CD4-positive, alpha-beta memory T cell (primary cell): ENCODE results near the gene AMBP. TPM values are rescaled to one million over a fixed set of nuclear protein-coding genes. Genes with fewer than 3 reads are reported as not detected.
A peak's percentile ranks its signal among the peaks of the same experiment; 100 is the strongest.

Experiments
- CTCF ChIA-PET: fragments of 350-600 bp; sonication (Branson Sonifier 250); formaldehyde crosslinking; loops from one replicate; lab custom pipeline; 2021; ENCODE audit warnings: inconsistent platforms; ENCODE audit not compliant: partially characterized antibody; lab: Charles Lee
- POLR2A ChIA-PET: fragments of 350-600 bp; sonication (Branson Sonifier 250); formaldehyde crosslinking; loops from one replicate; lab custom pipeline; 2021; ENCODE audit not compliant: partially characterized antibody; lab: Charles Lee
- DNase-seq, 5 donors: peaks; one replicate each; pipeline versions ENCODE4 v3.0.0 to v3.0.0-alpha.2; 2020 to 2022; ENCODE audit warnings: mixed read lengths in 1 of 5
- H3K27ac ChIP-seq: one replicate; pipeline ENCODE4 v1.7.0; 2013; ENCODE audit warnings: low read depth, low read length
- H3K27me3 ChIP-seq: 2 replicates; pipeline ENCODE4 v1.7.0; 2013; ENCODE audit warnings: mild to moderate bottlenecking, low read length, moderate library complexity; ENCODE audit not compliant: insufficient read depth
- H3K36me3 ChIP-seq: 2 replicates; pipeline ENCODE4 v1.7.0; 2013; ENCODE audit warnings: mild to moderate bottlenecking, low read length, moderate library complexity; ENCODE audit not compliant: insufficient read depth
- H3K4me1 ChIP-seq: 2 replicates; pipeline ENCODE4 v1.7.0; 2013; ENCODE audit warnings: mild to moderate bottlenecking, low read length, moderate library complexity; ENCODE audit not compliant: insufficient read depth
- H3K4me3 ChIP-seq, 2 donors: one replicate each; pipeline ENCODE4 v1.7.0; 2013; ENCODE audit warnings: low read length in 2 of 2, mild to moderate bottlenecking in 1 of 2
- H3K9me3 ChIP-seq, 2 donors: one replicate each; pipeline ENCODE4 v1.7.0; 2013; ENCODE audit warnings: low read length in 2 of 2, control low read depth in 1 of 2; ENCODE audit not compliant: control insufficient read depth in 1 of 2
- H3K27ac Mint-ChIP-seq, 7 donors: one replicate each; pipeline ENCODE4 v1.8.0; 2020 to 2021; ENCODE audit warnings: mixed read lengths in 7 of 7, mild to moderate bottlenecking in 6 of 7, inconsistent platforms in 3 of 7, moderate library complexity in 3 of 7
- H3K27me3 Mint-ChIP-seq, 2 donors: one replicate each; pipeline ENCODE4 v1.8.0; 2020 to 2021; ENCODE audit warnings: mixed read lengths in 2 of 2
- H3K36me3 Mint-ChIP-seq, 2 donors: one replicate each; pipeline ENCODE4 v1.8.0; 2020 to 2021; ENCODE audit warnings: mixed read lengths in 2 of 2, inconsistent platforms in 1 of 2, mild to moderate bottlenecking in 1 of 2
- H3K4me1 Mint-ChIP-seq, 4 donors: one replicate each; pipeline ENCODE4 v1.8.0; 2020 to 2021; ENCODE audit warnings: mixed read lengths in 4 of 4, mild to moderate bottlenecking in 1 of 4
- H3K4me3 Mint-ChIP-seq, 8 donors: one replicate each; pipeline ENCODE4 v1.8.0; 2020 to 2021; ENCODE audit warnings: mixed read lengths in 8 of 8, mild to moderate bottlenecking in 7 of 8, moderate library complexity in 6 of 8, inconsistent platforms in 3 of 8
- H3K9me3 Mint-ChIP-seq, 8 donors: one replicate each; pipeline ENCODE4 v1.8.0; 2020 to 2021; ENCODE audit warnings: mixed read lengths in 8 of 8, mild to moderate bottlenecking in 5 of 8, inconsistent platforms in 3 of 8, moderate library complexity in 1 of 8
- intact Hi-C: fragments of 100-400 bp; cut with micrococcal nuclease; formaldehyde crosslinking; loops from one replicate; pipeline ENCODE4 v1.15.1; 2023
- polyA plus RNA-seq, 2 donors: library from polyadenylated mRNA; unstranded; fragments of 300-500 nt; fragmentation: Illumina TruSeq; gene quantifications; one replicate each; pipeline ENCODE4 v1.2.3, GENCODE V29; 2021
- total RNA-seq, 2 experiments: library from RNA; stranded (reverse); gene quantifications; one replicate each; pipeline ENCODE4 v1.2.3, GENCODE V29; 2021

The AMBP gene
- total and polyA plus RNA-seq, 4 experiments from 2014 or later, result not detected

DNA sequence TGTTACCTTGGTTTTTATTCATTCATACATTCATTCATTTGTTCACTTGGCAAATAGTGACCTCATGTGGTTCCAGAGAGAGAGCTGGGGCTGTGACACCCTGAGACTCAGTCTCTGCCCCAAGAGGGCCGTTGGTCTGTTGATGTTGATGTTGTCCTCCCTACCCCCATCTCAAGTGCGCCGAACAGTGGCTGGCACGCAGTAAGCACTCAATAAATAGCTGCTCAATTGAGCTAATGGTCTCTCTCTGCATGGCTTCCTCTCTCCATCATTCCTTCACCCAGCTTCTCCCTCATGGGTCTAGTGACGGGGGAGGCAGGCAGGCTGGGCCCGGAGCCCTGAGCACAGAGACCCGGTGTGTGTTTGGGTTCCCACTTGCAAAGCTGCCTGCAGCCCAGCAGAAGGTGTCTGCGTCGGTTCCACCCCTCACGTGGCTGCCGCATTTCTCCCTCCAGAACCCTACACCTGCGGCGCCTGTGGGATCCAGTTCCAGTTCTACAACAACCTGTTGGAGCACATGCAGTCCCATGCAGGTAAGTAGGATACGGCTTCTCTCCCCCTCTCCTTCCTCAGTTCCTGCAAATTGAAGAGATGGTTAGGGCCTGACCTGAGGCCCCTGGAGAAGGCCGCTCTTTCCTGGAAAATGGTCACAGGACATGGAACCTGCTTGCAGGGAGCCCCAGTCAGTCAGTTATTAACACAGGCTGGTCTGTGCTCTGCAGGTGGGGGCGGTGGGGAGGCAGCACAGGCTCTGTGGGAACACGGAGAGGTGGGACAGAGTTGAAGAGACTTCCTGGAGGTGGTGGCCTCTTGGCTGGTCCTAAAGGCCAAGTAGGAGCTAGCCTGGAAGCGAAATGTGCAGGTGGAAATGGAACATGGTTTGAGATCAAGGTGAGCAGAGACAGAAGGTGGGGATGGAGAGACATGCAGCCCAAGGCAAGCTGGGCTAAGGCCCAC lies 42.0 kb downstream of the AMBP start:
- ChIA-PET CTCF (no interaction called here), POLR2A (no interaction called here)
- Histone ChIP-seq H3K27me3 (no peaks in the 10 kb centered on the region), H3K4me3 (no peak overlapping the region), H3K36me3 (no peaks in the 10 kb centered on the region), H3K4me1 (no peaks in the 10 kb centered on the region), H3K9me3 (no peaks in the 10 kb centered on the region), H3K27ac (no peak overlapping the region)
- Mint-ChIP-seq H3K27ac (peak overlapping the region in 1 of 7 donors; percentile 44), H3K27me3 (no peaks in the 10 kb centered on the region), H3K9me3 (peaks cover 0 to 3% (median 0%) of the 10 kb centered on the region in 8 donors), H3K36me3 (no peaks in the 10 kb centered on the region), H3K4me1 (no peaks in the 10 kb centered on the region), H3K4me3 (no peak overlapping the region)
- DNase-seq, result no peak
- intact Hi-C loops, result no loop called here

GRCh38 chr9:114035221-114035844 lies 42.8 kb downstream of the AMBP start:
- ChIA-PET POLR2A (no interaction called here), CTCF (no interaction called here)
- Mint-ChIP-seq H3K4me1 (no peaks in the 10 kb centered on the region), H3K27ac (peak overlapping the region in 1 of 7 donors; percentile 44), H3K4me3 (no peak overlapping the region), H3K36me3 (no peaks in the 10 kb centered on the region), H3K27me3 (no peaks in the 10 kb centered on the region), H3K9me3 (no peaks in the 10 kb centered on the region)
- no peaks in the 10 kb centered on the region for H3K27me3 ChIP-seq
- H3K4me3 ChIP-seq, result no peak overlapping the region
- no peaks in the 10 kb centered on the region for H3K9me3 ChIP-seq
- no peaks in the 10 kb centered on the region for H3K4me1 ChIP-seq
- intact Hi-C loops, result no loop called here
- no peak overlapping the region for H3K27ac ChIP-seq
- no peaks in the 10 kb centered on the region for H3K36me3 ChIP-seq
- no peak for DNase-seq

GRCh38 chr9:114034661-114035062 lies 43.4 kb downstream of the AMBP start:
- no peaks in the 10 kb centered on the region for H3K36me3 ChIP-seq
- ChIA-PET CTCF (no interaction called here), POLR2A (no interaction called here)
- H3K27ac Mint-ChIP-seq, result no peak overlapping the region
- H3K4me1 Mint-ChIP-seq, result no peaks in the 10 kb centered on the region
- H3K4me3 Mint-ChIP-seq, result no peak overlapping the region
- intact Hi-C loops, result no loop called here
- H3K9me3 Mint-ChIP-seq, result no peaks in the 10 kb centered on the region
- DNase-seq, result no peak
- no peaks in the 10 kb centered on the region for H3K9me3 ChIP-seq
- no peaks in the 10 kb centered on the region for H3K4me1 ChIP-seq
- no peaks in the 10 kb centered on the region for H3K27me3 Mint-ChIP-seq
- no peaks in the 10 kb centered on the region for H3K27me3 ChIP-seq
- no peak overlapping the region for H3K27ac ChIP-seq
- H3K4me3 ChIP-seq, result no peak overlapping the region
- H3K36me3 Mint-ChIP-seq, result no peaks in the 10 kb centered on the region

DNA sequence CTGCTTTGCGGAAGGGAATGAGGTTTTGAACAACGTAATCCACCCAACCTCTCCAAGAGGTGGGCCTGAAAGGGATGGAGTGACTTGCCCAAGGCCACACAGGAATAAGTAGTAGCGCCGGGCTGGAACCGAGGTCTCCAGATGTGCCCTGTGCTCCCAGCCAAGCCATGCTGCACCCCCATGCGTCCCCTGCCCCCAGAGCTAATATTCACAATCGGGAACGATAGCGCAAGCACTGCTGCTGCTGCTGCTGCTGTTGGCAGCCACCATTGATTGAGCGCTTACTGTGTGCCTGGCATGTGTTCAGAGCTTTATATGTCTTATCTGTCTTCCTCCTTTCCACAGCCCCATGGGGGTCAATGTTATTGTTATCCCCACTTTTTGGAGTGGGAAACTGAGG lies 43.9 kb downstream of the AMBP start:
- intact Hi-C loops, result no loop called here
- H3K36me3 ChIP-seq, result no peaks in the 10 kb centered on the region
- Mint-ChIP-seq H3K4me1 (no peaks in the 10 kb centered on the region), H3K27ac (peak overlapping the region in 1 of 7 donors; percentile 19), H3K27me3 (no peaks in the 10 kb centered on the region), H3K9me3 (no peaks in the 10 kb centered on the region), H3K36me3 (no peaks in the 10 kb centered on the region), H3K4me3 (no peak overlapping the region)
- H3K4me3 ChIP-seq, result no peak overlapping the region
- H3K27me3 ChIP-seq, result no peaks in the 10 kb centered on the region
- no peak for DNase-seq
- POLR2A ChIA-PET, result no interaction called here
- no peak overlapping the region for H3K27ac ChIP-seq
- no peaks in the 10 kb centered on the region for H3K9me3 ChIP-seq
- H3K4me1 ChIP-seq, result no peaks in the 10 kb centered on the region
- CTCF ChIA-PET, result no interaction called here

GRCh38 chr9:114033397-114034103 lies 44.5 kb downstream of the AMBP start:
- no peak overlapping the region for H3K4me3 Mint-ChIP-seq
- H3K9me3 ChIP-seq, result no peaks in the 10 kb centered on the region
- no peaks in the 10 kb centered on the region for H3K27me3 ChIP-seq
- ChIA-PET CTCF (no interaction called here), POLR2A (no interaction called here)
- no peaks in the 10 kb centered on the region for H3K36me3 ChIP-seq
- intact Hi-C loops, result no loop called here
- H3K27ac Mint-ChIP-seq, result peak overlapping the region in 1 of 7 donors; percentile 19
- peaks cover 0 to 2% (median 0%) of the 10 kb centered on the region in 8 donors for H3K9me3 Mint-ChIP-seq
- H3K4me3 ChIP-seq, result no peak overlapping the region
- no peak for DNase-seq
- no peaks in the 10 kb centered on the region for H3K4me1 ChIP-seq
- no peaks in the 10 kb centered on the region for H3K36me3 Mint-ChIP-seq
- no peaks in the 10 kb centered on the region for H3K4me1 Mint-ChIP-seq
- H3K27ac ChIP-seq, result no peak overlapping the region
- H3K27me3 Mint-ChIP-seq, result no peaks in the 10 kb centered on the region

GRCh38 chr9:114031948-114032840 lies 45.9 kb downstream of the AMBP start:
- Histone ChIP-seq H3K4me1 (no peaks in the 10 kb centered on the region), H3K36me3 (no peaks in the 10 kb centered on the region), H3K27ac (no peak overlapping the region), H3K9me3 (no peaks in the 10 kb centered on the region), H3K27me3 (no peaks in the 10 kb centered on the region), H3K4me3 (no peak overlapping the region)
- ChIA-PET POLR2A (no interaction called here), CTCF (no interaction called here)
- Mint-ChIP-seq H3K27ac (no peak overlapping the region), H3K36me3 (no peaks in the 10 kb centered on the region), H3K27me3 (no peaks in the 10 kb centered on the region), H3K9me3 (peaks cover 0 to 2% (median 0%) of the 10 kb centered on the region in 8 donors), H3K4me1 (no peaks in the 10 kb centered on the region), H3K4me3 (no peak overlapping the region)
- no peak for DNase-seq
- intact Hi-C loops, result no loop called here
